ENCODE results near the gene KLK12. TPM values are rescaled to one million over a fixed set of nuclear protein-coding genes. Genes with fewer than 3 reads are reported as not detected.
"Not testable (repeated sequence)": the region's sequence is repeated elsewhere in the genome, so short reads cannot be mapped to it uniquely, and the experiment has no call there.

The KLK12 gene
- total RNA-seq, 1 donor from 2014 or later = not detected

- no peak overlapping the region for H3K4me3 ChIP-seq
- H3K27me3 ChIP-seq = peaks cover 32% of the 10 kb centered on the region
- no peak overlapping the region for H3K27ac ChIP-seq
- TF ChIP-seq CTCF (IDR thresholded peaks at IDR 0.05) = no peak
- DNase-seq (no peak), ATAC-seq (no peak)
- H3K36me3 ChIP-seq = no peaks in the 10 kb centered on the region
- no peaks in the 10 kb centered on the region for H3K4me1 ChIP-seq
- H3K9me3 ChIP-seq = no peaks in the 10 kb centered on the region
- intact Hi-C loops (cut with DNase I) = no loop called here
These were observed 36.1 kb downstream of the KLK12 start for GRCh38 chr19:50998686-50999085.

GRCh38 chr19:50998061-50998460, 36.7 kb downstream of the KLK12 start:
- H3K4me3 ChIP-seq = no peak overlapping the region
- H3K9me3 ChIP-seq = no peaks in the 10 kb centered on the region
- ATAC-seq (no peak), DNase-seq (no peak)
- intact Hi-C loops (cut with DNase I) = no loop called here
- H3K27ac ChIP-seq = no peak overlapping the region
- no peaks in the 10 kb centered on the region for H3K4me1 ChIP-seq
- H3K27me3 ChIP-seq = peaks cover 31% of the 10 kb centered on the region
- no peaks in the 10 kb centered on the region for H3K36me3 ChIP-seq
- TF ChIP-seq CTCF (IDR thresholded peaks at IDR 0.05) = no peak

DNA sequence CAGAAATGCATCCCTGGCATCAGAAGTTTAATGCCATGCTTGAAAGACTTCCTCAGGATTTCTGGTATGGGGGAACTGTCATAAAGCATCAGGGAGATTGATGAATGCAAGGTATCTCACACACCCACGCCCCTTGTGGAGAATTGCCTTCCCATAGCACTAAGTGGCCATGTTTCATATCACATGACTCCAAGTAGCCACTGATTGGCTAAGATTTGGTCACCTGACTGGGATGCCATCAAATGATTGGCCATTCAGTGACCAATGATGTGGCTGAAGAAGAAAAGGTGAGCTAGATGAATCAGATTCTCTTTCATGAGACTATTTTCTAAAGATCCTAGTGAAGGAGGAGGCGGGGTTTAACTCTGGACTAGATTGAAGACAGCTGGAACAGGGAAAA, 40.7 kb downstream of the KLK12 start:
- Histone ChIP-seq H3K36me3 (no peaks in the 10 kb centered on the region), H3K4me1 (no peaks in the 10 kb centered on the region), H3K27me3 (no peaks in the 10 kb centered on the region), H3K9me3 (no peaks in the 10 kb centered on the region), H3K27ac (no peak overlapping the region), H3K4me3 (no peak overlapping the region)
- DNase-seq (no peak), ATAC-seq (no peak)
- no peak for TF ChIP-seq CTCF (IDR thresholded peaks at IDR 0.05)
- intact Hi-C loops (cut with DNase I) = no loop called here

- ATAC-seq (no peak), DNase-seq (no peak)
- Histone ChIP-seq H3K27ac (no peak overlapping the region), H3K27me3 (peaks cover 4% of the 10 kb centered on the region), H3K4me3 (no peak overlapping the region), H3K9me3 (no peaks in the 10 kb centered on the region), H3K4me1 (no peaks in the 10 kb centered on the region), H3K36me3 (no peaks in the 10 kb centered on the region)
- intact Hi-C loops (cut with DNase I) = no loop called here
- no peak for TF ChIP-seq CTCF (IDR thresholded peaks at IDR 0.05)
These were observed 42.2 kb downstream of the KLK12 start for GRCh38 chr19:50992666-50993035.

DNA sequence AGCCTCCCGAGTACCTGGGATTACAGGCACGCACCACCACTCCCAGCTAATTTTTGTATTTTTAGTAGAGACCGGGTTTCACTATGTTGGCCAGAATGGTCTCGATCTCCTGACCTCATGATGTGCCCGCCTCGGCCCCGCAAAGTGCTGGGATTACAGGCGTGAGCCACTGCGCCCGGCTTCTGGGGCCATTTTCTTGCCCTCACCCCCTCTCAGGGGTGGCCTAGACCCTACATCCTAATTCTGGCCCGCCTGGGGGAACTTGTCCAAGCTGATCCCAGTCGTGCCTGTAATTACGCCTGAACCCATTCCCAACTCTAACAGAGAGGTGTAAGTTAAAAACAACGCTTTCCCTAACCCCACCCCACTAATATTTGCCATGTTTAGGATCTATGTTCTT, 50.4 kb downstream of the KLK12 start:
- peaks cover 14% of the 10 kb centered on the region for H3K27me3 ChIP-seq
- H3K4me3 ChIP-seq; H3K36me3 ChIP-seq; H3K4me1 ChIP-seq; H3K9me3 ChIP-seq; intact Hi-C loops (cut with DNase I); H3K27ac ChIP-seq; DNase-seq; ATAC-seq: not testable (repeated sequence)

GRCh38 chr19:50983625-50984292, 51.0 kb downstream of the KLK12 start, which contains the start of gene KLK7:
KLK7 (minus strand) TSS chr19:50983917; CDS start chr19:50982399, 1,518 bp downstream.
- H3K27me3 ChIP-seq = peaks cover 20% of the 10 kb centered on the region
- intact Hi-C loops (cut with DNase I) = no loop called here
- H3K27ac ChIP-seq = no peak within 1 kb of the TSS
- no peak for TF ChIP-seq CTCF (IDR thresholded peaks at IDR 0.05)
- no peaks in the 10 kb centered on the region for H3K36me3 ChIP-seq
- no peak within 1 kb of the TSS for H3K4me3 ChIP-seq
- H3K9me3 ChIP-seq = no peaks in the 10 kb centered on the region
- DNase-seq = no peak
- ATAC-seq = no peak
- no peaks in the 10 kb centered on the region for H3K4me1 ChIP-seq

Data from upper lobe of right lung (tissue), 1 donor.